Measurements from ENCODE around the gene CCKAR.
A peak's percentile ranks its signal among the peaks of the same experiment; 100 is the strongest.

The CCKAR gene

DNA sequence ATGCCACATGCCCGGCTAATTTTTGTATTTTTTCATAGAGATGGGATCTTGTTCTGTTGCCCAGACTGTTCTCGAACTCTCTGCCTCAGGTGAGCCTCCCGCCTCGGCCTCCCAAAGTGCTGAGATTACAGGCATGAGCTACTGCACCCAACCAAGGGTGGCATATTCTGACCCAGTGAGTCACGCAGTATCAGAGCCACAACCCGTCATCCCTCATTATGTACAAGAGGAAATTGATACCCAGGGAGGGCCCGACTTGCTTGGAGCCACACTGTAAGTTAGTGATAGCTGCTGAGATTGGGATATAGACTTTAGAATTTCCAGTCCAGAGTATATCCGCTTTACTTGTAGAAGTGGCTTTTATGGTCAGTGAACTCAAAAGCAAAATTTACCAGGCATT lies 14.6 kb downstream of the CCKAR start:
- H3K4me1 Mint-ChIP-seq (ENCODE audit: low read depth): no peaks in the 10 kb centered on the region

DNA sequence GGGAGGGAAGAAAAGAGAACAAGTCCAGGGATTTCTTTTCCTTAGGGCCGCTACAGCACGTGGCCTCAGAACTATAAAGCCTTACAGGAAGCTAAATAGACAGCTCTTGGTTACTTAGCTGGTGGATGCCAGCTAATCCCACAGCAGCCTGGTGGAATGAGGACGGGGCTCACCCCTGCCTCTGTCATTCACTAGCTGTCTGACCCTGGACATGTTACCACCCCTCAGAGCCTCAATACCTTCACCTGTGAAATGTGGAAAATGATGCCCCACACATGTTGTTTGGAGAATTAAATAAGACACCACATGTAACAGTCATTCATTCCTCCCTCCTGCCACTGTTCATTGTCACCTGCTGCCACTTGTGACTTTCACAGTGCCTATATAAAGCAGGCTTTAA lies 15.7 kb downstream of the CCKAR start:
- H3K9me3 Mint-ChIP-seq (ENCODE audit: low read depth): peaks cover 3% of the 10 kb centered on the region

More for the DNA sequence above, 14.6 kb downstream of the CCKAR start:
- Mint-ChIP-seq H3K36me3 (no peaks in the 10 kb centered on the region), H3K9me3 (ENCODE audit: low read depth) (peaks cover 3% of the 10 kb centered on the region), H3K27me3 (peaks cover 7% of the 10 kb centered on the region), H3K4me3 (no peak overlapping the region), H3K27ac (no peak overlapping the region)

DNA sequence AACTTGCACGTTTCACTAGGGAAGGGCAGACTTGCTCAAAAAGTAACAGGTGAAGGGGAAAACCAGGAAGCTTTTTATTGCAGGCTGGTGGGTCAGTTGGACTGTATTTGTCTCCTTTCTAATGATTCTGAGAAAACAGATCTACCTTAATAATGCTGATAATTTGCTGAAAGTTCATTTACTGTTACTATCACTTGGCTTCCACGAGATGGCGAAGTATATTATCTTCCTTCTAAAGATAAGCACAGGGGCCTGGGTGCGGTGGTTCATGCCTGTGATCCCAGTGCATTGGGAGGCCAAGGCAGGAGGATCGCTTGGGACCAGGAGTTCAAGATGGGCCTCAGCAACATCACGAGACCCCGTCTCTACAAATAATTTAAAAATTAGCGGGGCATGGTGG lies 16.4 kb downstream of the CCKAR start:
- peaks cover 3% of the 10 kb centered on the region for H3K9me3 Mint-ChIP-seq (ENCODE audit: low read depth)
- H3K4me1 Mint-ChIP-seq (ENCODE audit: low read depth): no peaks in the 10 kb centered on the region
- H3K4me3 Mint-ChIP-seq: no peak overlapping the region
- H3K36me3 Mint-ChIP-seq: no peaks in the 10 kb centered on the region
- peaks cover 7% of the 10 kb centered on the region for H3K27me3 Mint-ChIP-seq
- no peak overlapping the region for H3K27ac Mint-ChIP-seq

More for the DNA sequence above, 15.7 kb downstream of the CCKAR start:
- H3K27me3 Mint-ChIP-seq: peaks cover 7% of the 10 kb centered on the region
- no peak overlapping the region for H3K4me3 Mint-ChIP-seq
- H3K4me1 Mint-ChIP-seq (ENCODE audit: low read depth): no peaks in the 10 kb centered on the region
- no peak overlapping the region for H3K27ac Mint-ChIP-seq
- no peaks in the 10 kb centered on the region for H3K36me3 Mint-ChIP-seq

DNA sequence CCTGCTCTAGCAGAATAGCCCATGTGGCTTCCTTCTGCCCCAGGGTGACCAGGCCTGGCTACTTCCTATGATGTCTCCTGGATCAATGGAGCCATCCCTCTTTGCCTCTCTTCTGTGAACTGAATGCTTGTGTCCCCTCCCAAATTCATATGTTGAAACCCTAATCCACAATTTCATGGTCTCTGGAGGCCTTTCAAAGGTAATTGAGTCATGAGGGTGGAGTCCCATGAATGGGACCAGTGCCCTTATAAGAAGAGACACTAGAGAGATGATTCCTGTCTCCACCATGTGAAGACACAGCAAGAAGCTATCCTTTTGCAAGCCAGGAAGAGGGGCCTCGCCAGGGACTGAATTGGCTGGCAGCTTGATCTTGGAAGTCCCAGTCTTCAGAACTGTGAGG lies 18.4 kb downstream of the CCKAR start:
- Mint-ChIP-seq H3K36me3 (no peaks in the 10 kb centered on the region), H3K9me3 (ENCODE audit: low read depth) (peaks cover 3% of the 10 kb centered on the region), H3K27ac (no peak overlapping the region), H3K27me3 (peaks cover 7% of the 10 kb centered on the region), H3K4me1 (ENCODE audit: low read depth) (no peaks in the 10 kb centered on the region), H3K4me3 (no peak overlapping the region)

DNA sequence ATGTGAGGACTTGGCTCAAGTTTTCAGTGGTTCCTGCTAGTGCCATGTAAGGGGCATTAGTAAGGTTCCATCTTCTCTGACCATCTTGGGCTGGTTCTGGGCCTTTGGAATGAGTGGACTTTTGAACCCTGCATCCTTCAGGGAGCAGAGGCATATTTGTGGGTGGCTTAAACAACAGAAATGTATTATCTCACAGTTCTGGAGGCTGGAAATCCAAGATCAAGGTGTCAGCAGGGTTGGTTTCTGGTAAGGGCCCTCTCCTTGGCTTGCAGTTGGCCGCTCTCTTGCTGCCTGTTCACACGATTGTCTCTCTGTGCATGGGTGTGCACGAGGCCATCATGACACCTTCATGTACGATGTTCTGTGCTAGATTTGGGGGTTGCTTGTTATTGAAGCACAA lies 21.3 kb downstream of the CCKAR start:
- no peak overlapping the region for H3K4me3 Mint-ChIP-seq
- peaks cover 4% of the 10 kb centered on the region for H3K27me3 Mint-ChIP-seq
- no peak overlapping the region for H3K27ac Mint-ChIP-seq
- peaks cover 3% of the 10 kb centered on the region for H3K9me3 Mint-ChIP-seq (ENCODE audit: low read depth)
- H3K4me1 Mint-ChIP-seq (ENCODE audit: low read depth): no peaks in the 10 kb centered on the region
- H3K36me3 Mint-ChIP-seq: no peaks in the 10 kb centered on the region

DNA sequence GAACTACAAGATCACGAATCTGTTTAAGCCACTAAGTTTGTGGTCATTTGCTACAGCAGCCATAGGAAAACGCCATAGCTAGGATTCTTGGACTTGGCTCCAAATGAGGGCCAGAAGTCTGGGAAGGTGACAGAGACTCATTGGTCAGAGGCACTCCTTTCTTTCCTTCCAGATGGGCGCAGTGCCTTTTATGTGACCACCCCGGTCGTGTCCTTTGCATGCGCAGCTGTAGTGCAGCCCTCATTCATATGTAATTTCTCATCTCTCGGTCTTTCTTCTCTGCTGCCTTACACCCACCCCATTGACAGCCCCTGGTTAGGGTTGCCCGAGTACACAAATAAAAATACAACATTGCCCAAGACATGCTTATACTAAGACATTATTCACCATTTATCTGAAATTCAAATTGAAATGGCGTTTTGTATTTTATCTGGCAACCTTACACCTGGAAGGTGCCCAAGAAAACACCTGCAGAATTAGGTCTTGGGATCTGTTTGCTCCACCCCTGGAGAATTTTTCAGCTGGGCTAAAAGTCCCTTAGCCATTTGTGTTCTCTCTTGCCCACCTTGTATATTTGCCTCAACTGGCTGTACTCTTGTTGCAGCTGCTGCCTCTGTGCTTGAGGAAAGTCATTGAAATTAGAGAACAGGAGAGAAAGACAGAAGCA lies 21.9 kb downstream of the CCKAR start:
- Mint-ChIP-seq H3K9me3 (ENCODE audit: low read depth) (peaks cover 3% of the 10 kb centered on the region), H3K4me1 (ENCODE audit: low read depth) (no peaks in the 10 kb centered on the region), H3K27me3 (peaks cover 4% of the 10 kb centered on the region), H3K27ac (no peak overlapping the region), H3K4me3 (no peak overlapping the region), H3K36me3 (no peaks in the 10 kb centered on the region)

DNA sequence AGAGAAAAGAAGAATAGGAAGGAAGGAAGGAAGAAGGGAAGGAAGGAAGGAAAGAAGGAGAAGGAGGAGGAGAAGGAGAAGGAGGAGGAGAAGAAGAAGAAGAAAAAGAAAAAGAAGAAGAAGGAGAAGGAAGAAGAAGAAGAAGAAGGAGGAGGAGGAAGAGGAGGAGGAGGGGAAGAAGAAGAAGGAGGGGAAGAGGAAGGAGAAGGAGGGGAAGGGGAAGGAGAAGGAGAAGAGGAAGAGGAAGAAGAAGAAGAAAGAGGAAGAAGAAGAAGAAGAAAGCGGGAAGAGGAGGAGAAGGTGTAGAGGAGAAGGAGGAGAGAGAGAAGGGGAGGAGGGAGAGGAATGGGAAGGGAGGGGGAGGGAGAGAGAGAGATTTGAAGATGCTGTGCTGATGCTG lies 22.6 kb downstream of the CCKAR start:
- Mint-ChIP-seq H3K36me3 (no peaks in the 10 kb centered on the region), H3K27ac (no peak overlapping the region), H3K4me3 (no peak overlapping the region), H3K9me3 (ENCODE audit: low read depth) (no peaks in the 10 kb centered on the region), H3K4me1 (ENCODE audit: low read depth) (no peaks in the 10 kb centered on the region), H3K27me3 (no peaks in the 10 kb centered on the region)

DNA sequence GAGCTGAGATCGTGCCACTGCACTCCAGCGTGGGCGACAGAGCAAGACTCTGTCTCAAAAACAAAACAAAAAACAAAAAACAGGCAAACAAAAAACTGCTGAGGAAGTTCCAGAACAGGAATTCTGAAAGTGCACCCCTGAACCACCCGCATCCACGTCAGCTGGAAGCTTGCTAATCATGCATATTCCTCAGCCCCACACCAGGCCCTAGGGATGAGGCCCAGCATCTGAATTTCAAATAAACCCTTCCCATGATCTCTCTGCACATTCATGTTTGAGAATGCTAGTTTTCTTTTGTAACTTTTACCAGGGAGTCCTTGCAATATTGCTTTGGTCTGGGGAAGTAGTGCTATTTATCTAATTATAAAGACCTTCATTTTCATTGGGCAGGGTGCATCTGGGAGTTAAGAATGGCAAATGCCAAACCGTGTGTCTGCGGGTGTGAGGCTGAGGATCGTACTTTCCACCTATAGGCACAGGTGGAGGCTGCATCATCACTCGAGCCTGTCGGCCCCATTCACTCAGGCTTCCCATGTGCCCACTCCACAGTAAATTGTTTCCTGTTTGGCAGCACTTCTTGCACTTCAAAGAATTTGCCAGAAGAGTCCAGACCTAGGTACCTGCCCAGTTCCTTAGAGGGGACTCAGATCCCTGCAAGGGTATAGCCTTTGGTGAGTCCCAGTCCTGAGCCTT lies 23.6 kb downstream of the CCKAR start:
- Mint-ChIP-seq H3K36me3 (no peaks in the 10 kb centered on the region), H3K27ac (no peak overlapping the region), H3K4me3 (no peak overlapping the region), H3K27me3 (no peaks in the 10 kb centered on the region), H3K4me1 (ENCODE audit: low read depth) (no peaks in the 10 kb centered on the region), H3K9me3 (ENCODE audit: low read depth) (no peaks in the 10 kb centered on the region)

DNA sequence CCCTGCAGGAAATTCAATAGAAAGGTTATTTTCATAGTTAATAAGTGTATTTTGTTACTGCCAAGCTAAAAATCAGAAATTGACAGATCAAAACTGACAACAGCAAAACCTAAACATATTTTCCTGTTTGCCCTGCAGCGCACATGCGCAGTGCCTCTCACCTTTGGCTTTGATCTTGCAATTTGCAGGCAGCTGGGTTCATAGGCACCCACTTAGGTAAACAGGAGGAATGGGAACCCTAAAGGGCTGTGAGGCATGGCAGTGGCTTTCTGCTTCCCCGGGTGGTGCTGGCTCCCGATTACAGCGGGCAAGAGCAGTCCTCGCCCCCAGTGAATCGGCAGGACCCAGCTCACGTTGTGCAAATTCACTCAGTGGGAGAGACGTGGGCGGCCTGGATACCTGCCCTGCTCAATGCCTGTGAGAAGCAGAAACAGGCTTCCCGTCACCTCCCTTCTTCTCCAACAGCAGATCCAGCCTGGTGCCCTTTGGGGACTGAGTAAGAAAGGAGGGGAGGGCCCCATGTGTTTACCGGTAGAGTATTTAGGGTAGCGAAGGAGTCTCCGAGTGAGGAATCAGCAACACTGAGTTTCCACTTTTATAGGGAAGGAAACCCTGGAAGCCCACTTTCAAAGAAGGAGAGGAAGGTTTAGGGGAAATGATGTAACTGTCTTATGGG lies 25.7 kb downstream of the CCKAR start:
- Mint-ChIP-seq H3K27ac (no peak overlapping the region), H3K4me1 (ENCODE audit: low read depth) (peaks cover under 1% of the 10 kb centered on the region), H3K4me3 (no peak overlapping the region), H3K36me3 (no peaks in the 10 kb centered on the region), H3K27me3 (no peaks in the 10 kb centered on the region), H3K9me3 (ENCODE audit: low read depth) (no peaks in the 10 kb centered on the region)

DNA sequence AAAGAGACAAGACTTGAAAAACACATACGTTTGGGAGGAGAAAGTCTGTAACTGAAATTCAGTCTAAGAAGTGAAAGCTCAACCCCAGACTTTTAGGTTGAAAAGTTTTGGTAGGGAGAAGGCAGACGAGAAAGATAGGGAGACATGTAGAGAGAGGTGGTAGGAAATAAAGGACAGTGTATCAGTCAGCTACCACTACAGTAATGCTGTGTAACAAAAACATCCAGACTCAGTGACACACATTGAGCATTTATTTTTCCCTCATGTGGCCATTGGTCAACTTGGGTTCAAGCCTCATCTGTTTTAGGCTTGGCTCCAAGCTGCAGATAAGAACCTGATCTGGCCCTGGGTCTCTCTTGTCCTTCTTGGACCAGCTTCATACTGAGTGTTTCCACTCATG lies 26.9 kb downstream of the CCKAR start:
- Mint-ChIP-seq H3K36me3 (no peaks in the 10 kb centered on the region), H3K27me3 (no peaks in the 10 kb centered on the region), H3K27ac (no peak overlapping the region), H3K4me3 (no peak overlapping the region), H3K4me1 (ENCODE audit: low read depth) (peaks cover 8% of the 10 kb centered on the region), H3K9me3 (ENCODE audit: low read depth) (no peaks in the 10 kb centered on the region)

DNA sequence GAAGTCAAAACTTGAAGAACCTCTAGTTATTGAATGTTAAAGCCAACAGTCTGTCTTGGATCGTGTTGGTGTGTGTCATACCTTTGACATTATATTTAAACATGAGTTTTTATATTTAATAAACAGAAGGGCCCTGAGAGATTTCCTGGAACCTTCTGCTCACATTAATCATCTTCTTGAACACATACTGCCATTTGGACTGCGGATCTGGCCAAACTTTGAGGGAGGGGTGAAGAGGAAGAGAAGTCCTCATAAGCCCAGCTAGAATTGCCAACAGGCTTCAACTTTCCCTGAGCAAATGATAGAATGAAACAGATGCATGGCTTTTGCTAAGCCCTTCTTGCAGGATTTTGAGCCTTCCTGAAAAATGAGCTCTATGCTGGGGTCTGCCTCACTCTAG lies 27.4 kb downstream of the CCKAR start:
- H3K27ac Mint-ChIP-seq: no peak overlapping the region
- no peaks in the 10 kb centered on the region for H3K36me3 Mint-ChIP-seq
- H3K27me3 Mint-ChIP-seq: no peaks in the 10 kb centered on the region
- peaks cover 12% of the 10 kb centered on the region for H3K4me1 Mint-ChIP-seq (ENCODE audit: low read depth)
- no peak overlapping the region for H3K4me3 Mint-ChIP-seq
- H3K9me3 Mint-ChIP-seq (ENCODE audit: low read depth): no peaks in the 10 kb centered on the region

DNA sequence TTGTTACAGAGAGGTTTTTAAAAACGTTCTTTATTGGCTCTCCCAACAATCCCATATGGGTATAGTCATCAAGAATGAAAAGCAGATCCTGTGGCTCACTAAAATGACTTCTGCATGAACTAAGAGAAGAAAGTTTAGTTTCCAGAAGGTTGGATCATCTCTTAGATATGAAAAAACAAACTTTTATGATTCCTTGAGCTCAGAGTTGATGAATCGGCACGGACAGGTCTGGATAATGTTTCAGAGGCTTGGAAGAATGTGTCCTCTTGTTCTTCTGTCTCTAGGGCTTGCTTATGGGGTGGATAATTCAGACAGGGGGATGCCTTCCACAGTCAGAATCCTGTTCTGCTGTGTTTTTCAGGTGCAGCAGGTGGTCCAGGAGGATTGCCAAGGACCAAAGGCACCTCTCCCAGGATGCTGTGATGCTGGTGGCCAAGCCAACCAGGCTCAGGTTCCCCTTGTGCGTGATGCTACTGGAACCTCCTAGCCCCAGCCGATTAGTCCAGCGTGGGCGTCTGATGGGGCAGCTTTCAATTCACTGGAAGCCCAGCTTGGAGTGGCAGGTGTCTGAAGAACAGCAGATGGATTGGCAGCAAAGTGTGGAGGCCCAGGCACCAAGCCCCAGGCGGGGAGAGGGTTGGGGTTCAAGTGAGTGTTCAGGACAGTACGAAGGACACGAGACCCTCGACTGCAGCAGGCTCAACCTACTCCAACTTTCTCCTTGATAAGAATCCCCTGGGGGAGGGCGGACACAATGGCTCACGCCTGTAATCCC lies 30.3 kb downstream of the CCKAR start:
- Mint-ChIP-seq H3K9me3 (ENCODE audit: low read depth) (no peaks in the 10 kb centered on the region), H3K4me1 (ENCODE audit: low read depth) (peaks cover 16% of the 10 kb centered on the region), H3K4me3 (no peak overlapping the region), H3K27me3 (no peaks in the 10 kb centered on the region), H3K36me3 (no peaks in the 10 kb centered on the region), H3K27ac (no peak overlapping the region)

DNA sequence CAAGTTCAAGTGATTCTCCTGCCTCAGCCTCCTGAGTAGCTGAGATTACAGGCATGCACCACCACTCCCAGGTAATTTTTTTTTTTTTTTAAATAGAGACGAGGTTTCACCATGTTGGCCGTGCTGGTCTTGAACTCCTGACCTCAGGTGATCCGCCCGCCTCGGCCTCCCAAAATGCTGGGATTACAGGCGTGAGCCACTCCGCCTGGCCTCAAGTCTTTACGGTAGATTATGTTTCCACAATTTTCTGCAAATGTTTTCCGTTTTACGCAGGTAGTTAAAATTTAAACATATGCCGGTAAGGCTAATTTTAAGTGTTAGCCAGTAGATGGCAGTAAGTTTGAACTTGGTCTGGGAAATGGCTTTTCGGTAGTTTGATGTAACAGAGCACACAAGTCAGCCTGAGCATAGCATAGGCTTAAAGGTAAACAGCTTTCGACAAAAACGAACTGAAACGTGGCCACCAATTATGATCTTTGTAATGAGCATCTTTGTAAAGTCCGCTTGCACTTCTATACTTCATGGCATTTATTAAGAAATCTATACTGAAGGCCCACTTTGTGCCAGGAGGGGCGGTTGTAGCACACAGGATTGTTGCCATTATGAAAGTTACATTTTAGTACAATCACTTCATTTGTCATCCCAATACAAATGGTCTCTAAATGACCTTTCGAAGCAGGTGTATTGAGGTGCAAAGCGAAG lies 31.1 kb downstream of the CCKAR start:
- Mint-ChIP-seq H3K27me3 (no peaks in the 10 kb centered on the region), H3K4me3 (peak overlapping the region; percentile 73), H3K27ac (no peak overlapping the region), H3K36me3 (peaks cover 2% of the 10 kb centered on the region), H3K4me1 (ENCODE audit: low read depth) (peaks cover 16% of the 10 kb centered on the region), H3K9me3 (ENCODE audit: low read depth) (no peaks in the 10 kb centered on the region)

DNA sequence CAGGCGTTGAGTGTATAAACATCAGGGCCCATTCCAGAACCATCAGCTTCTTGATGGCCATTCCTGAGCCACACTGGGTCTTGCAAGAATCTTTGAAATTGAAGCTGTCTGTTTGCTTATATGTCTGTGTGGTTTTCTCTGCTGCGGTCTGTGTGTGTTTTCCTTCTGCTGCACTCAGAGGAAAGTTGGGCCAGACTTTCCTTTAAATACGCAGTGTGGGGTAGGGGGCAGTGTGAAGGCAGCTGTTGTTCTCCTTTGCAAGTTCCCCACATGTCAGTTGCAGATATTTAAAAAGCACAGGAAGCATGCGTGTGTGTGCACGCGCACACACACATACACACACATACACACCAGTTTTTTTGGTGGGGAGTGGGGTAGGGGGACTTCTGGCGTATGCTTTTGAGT lies 32.1 kb downstream of the CCKAR start:
- Mint-ChIP-seq H3K36me3 (peaks cover 2% of the 10 kb centered on the region), H3K27ac (no peak overlapping the region), H3K4me3 (no peak overlapping the region)

More for the DNA sequence above, 32.1 kb downstream of the CCKAR start:
- Mint-ChIP-seq H3K27me3 (no peaks in the 10 kb centered on the region), H3K9me3 (ENCODE audit: low read depth) (no peaks in the 10 kb centered on the region), H3K4me1 (ENCODE audit: low read depth) (peaks cover 16% of the 10 kb centered on the region)
